HepG2 (cell line): ENCODE results near the gene TMEM39B. TPM values are rescaled to one million over a fixed set of nuclear protein-coding genes. Genes with fewer than 3 reads are reported as not detected.

Source experiments
- ATAC-seq: fragments of 200-7000 bp; cut with Tn5 transposase; 3 replicates; pipeline ENCODE4 v1.9.1; 2020; ENCODE audit warnings: mild to moderate bottlenecking, moderate library complexity
- BruUV-seq: library from RNA; stranded (reverse); fragments of 400-500 nt; replicated peaks from 2 replicates; lab custom pipeline; 2021; lab: Mats Ljungman, UMichigan
- CTCF ChIA-PET: fragments of 300-600 bp; formaldehyde crosslinking; extraction: SDS; loops from one replicate; lab custom pipeline; 2021; ENCODE audit warnings: low total read pairs, inconsistent platforms, low intra/inter-chr PET ratio; lab: Yijun Ruan, JAX
- POLR2A ChIA-PET: fragments of 350-600 bp; sonication (Branson Sonifier 250); formaldehyde crosslinking; loops from one replicate; lab custom pipeline; 2020; ENCODE audit warnings: antibody characterized with exemption, inconsistent platforms; lab: Yijun Ruan, JAX
- DNase-seq: peaks from one replicate; pipeline ENCODE4 v3.0.0-alpha.2; 2015; ENCODE audit warnings: low spot score
- FAIRE-seq: peaks from 3 replicates; lab custom pipeline; 2011; peaks lifted over from hg19 to GRCh38; lab: Jason Lieb, UNC
- H2AFZ ChIP-seq: one replicate; pipeline ENCODE4 v1.6.1; 2011; ENCODE audit warnings: low read length, inconsistent platforms
- H3K27ac ChIP-seq: fragments of 300-600 bp; 3 replicates; pipeline ENCODE4 v1.8.0; 2011; ENCODE audit warnings: mixed run types, mild to moderate bottlenecking, mixed read lengths, low read length, inconsistent platforms; ENCODE audit not compliant: insufficient read depth; ENCODE audit errors: extremely low read length
- H3K27me3 ChIP-seq, 2 experiments: fragments of 200-600 bp in 1 of 2; 2 replicates in 1 of 2; 3 replicates in 1 of 2; pipeline versions ENCODE4 v1.6.0 to v1.8.0; 2011; ENCODE audit warnings: low read length in 2 of 2, mild to moderate bottlenecking in 2 of 2, moderate library complexity in 2 of 2, inconsistent platforms in 1 of 2; ENCODE audit not compliant: insufficient read depth in 2 of 2, control insufficient read depth in 1 of 2
- H3K36me3 ChIP-seq, 2 experiments: fragments of 200-600 bp in 1 of 2; replicated peaks in 1 of 2; 2 replicates in 1 of 2; 3 replicates in 1 of 2; pipeline versions ENCODE4 v1.5.1 to v1.8.0; 2011; ENCODE audit warnings: low read length in 2 of 2, inconsistent platforms in 1 of 2; ENCODE audit not compliant: insufficient read depth in 2 of 2, control insufficient read depth in 1 of 2
- H3K4me1 ChIP-seq: 2 replicates; pipeline ENCODE4 v1.5.1; 2012; ENCODE audit warnings: low read length, inconsistent platforms; ENCODE audit not compliant: insufficient read depth
- H3K4me2 ChIP-seq: 2 replicates; pipeline ENCODE4 v1.6.0; 2011; ENCODE audit warnings: low read depth, low read length, inconsistent platforms
- H3K4me3 ChIP-seq, 3 experiments: fragments of 200-600 bp in 1 of 3; sonication (generic), shearing (Covaris generic) in 1 of 3; replicated peaks in 1 of 3; 2 replicates each; pipeline ENCODE4 v1.5.1; 2011 to 2016; ENCODE audit warnings: low read length in 3 of 3, inconsistent platforms in 2 of 3, low read depth in 2 of 3, mild to moderate bottlenecking in 2 of 3, control low read depth in 1 of 3, mixed read lengths in 1 of 3; ENCODE audit not compliant: insufficient read depth in 1 of 3
- H3K79me2 ChIP-seq: one replicate; pipeline ENCODE4 v1.6.1; 2011; ENCODE audit warnings: low read length, inconsistent platforms; ENCODE audit not compliant: insufficient read depth
- H3K9ac ChIP-seq: 2 replicates; pipeline ENCODE4 v1.6.0; 2011; ENCODE audit warnings: mild to moderate bottlenecking, low read depth, low read length, inconsistent platforms; ENCODE audit not compliant: insufficient read depth
- H3K9me3 ChIP-seq: 2 replicates; pipeline ENCODE4 v1.5.1; 2012; ENCODE audit warnings: mild to moderate bottlenecking, low read length
- H4K20me1 ChIP-seq: 2 replicates; pipeline ENCODE4 v1.6.0; 2011; ENCODE audit warnings: inconsistent platforms, mild to moderate bottlenecking, low read length, moderate library complexity; ENCODE audit not compliant: insufficient read depth
- ATF1 ChIP-seq: IDR thresholded peaks from 2 replicates; pipeline ENCODE4 v1.6.1; 2016; ENCODE audit warnings: mild to moderate bottlenecking, control low read depth
- ATF3 ChIP-seq: sonication (generic); formaldehyde crosslinking; IDR thresholded peaks from 2 replicates; pipeline ENCODE4 v1.4.0; 2020; ENCODE audit warnings: missing genetic modification reagents
- FOSL1 ChIP-seq: sonication (generic); formaldehyde crosslinking; IDR thresholded peaks from 2 replicates; pipeline ENCODE4 v1.9.0; 2021; ENCODE audit warnings: missing genetic modification reagents, borderline replicate concordance
- FOSL2 ChIP-seq: sonication (generic); formaldehyde crosslinking; IDR thresholded peaks from 2 replicates; pipeline ENCODE4 v1.4.0; 2020; ENCODE audit warnings: missing genetic modification reagents
- FOXM1 ChIP-seq: sonication (generic); formaldehyde crosslinking; IDR thresholded peaks from 2 replicates; pipeline ENCODE4 v1.5.0; 2020; ENCODE audit warnings: missing genetic modification reagents
- GABPB1 ChIP-seq: IDR thresholded peaks from 2 replicates; pipeline ENCODE4 v1.6.1; 2016; ENCODE audit warnings: mild to moderate bottlenecking, missing genetic modification reagents, moderate library complexity, missing compliant biosample characterization
- HHEX ChIP-seq: IDR thresholded peaks from 2 replicates; pipeline ENCODE4 v1.6.1; 2016; ENCODE audit warnings: control low read depth
- HMG20A ChIP-seq: IDR thresholded peaks from 2 replicates; pipeline ENCODE4 v1.6.1; 2016; ENCODE audit warnings: borderline replicate concordance
- HOXD1 ChIP-seq: sonication (generic); formaldehyde crosslinking; IDR thresholded peaks from 2 replicates; pipeline ENCODE4 v1.5.0; 2020; ENCODE audit warnings: missing genetic modification reagents
- MAZ ChIP-seq, 2 experiments: sonication (generic) in 1 of 2; formaldehyde crosslinking in 1 of 2; IDR thresholded peaks; 2 replicates each; pipeline versions ENCODE4 v1.5.0 to v1.6.1; 2012 to 2020; ENCODE audit warnings: low read depth in 2 of 2, mild to moderate bottlenecking in 2 of 2, borderline replicate concordance in 1 of 2, improper control_type of control experiment in 1 of 2, low read length in 1 of 2, missing genetic modification reagents in 1 of 2, moderate library complexity in 1 of 2
- NAIF1 ChIP-seq: sonication (generic); formaldehyde crosslinking; IDR thresholded peaks from 2 replicates; pipeline ENCODE4 v1.5.0; 2020; ENCODE audit warnings: mild to moderate bottlenecking, missing genetic modification reagents, borderline replicate concordance
- REPIN1 ChIP-seq: sonication (generic); formaldehyde crosslinking; IDR thresholded peaks from 2 replicates; pipeline ENCODE4 v1.8.0; 2022; ENCODE audit warnings: missing genetic modification reagents, low read depth, mild to moderate bottlenecking, borderline replicate concordance
- RFXANK ChIP-seq: IDR thresholded peaks from 2 replicates; pipeline ENCODE4 v1.6.1; 2016
- SP4 ChIP-seq: sonication (generic); formaldehyde crosslinking; IDR thresholded peaks from 2 replicates; pipeline ENCODE4 v1.8.1; 2023; ENCODE audit warnings: mild to moderate bottlenecking, missing genetic modification reagents
- TEAD3 ChIP-seq: optimal IDR thresholded peaks from 2 replicates; pipeline ENCODE3; 2016; ENCODE audit warnings: borderline replicate concordance
- TEF ChIP-seq: sonication (generic); formaldehyde crosslinking; IDR thresholded peaks from 2 replicates; pipeline ENCODE4 v1.5.0; 2020; ENCODE audit warnings: missing genetic modification reagents
- ZNF281 ChIP-seq: sonication (generic); formaldehyde crosslinking; IDR thresholded peaks from 2 replicates; pipeline ENCODE4 v1.4.0; 2020; ENCODE audit warnings: missing genetic modification reagents, borderline replicate concordance
- ZNF383 ChIP-seq: sonication (generic); formaldehyde crosslinking; IDR thresholded peaks from 2 replicates; pipeline ENCODE4 v1.4.0; 2020; ENCODE audit warnings: missing genetic modification reagents, mild to moderate bottlenecking, borderline replicate concordance
- ZSCAN12 ChIP-seq: sonication (generic); formaldehyde crosslinking; IDR thresholded peaks from 2 replicates; pipeline ENCODE4 v1.9.0; 2021; ENCODE audit warnings: mild to moderate bottlenecking, missing genetic modification reagents
- ZSCAN21 ChIP-seq: sonication (generic); formaldehyde crosslinking; IDR thresholded peaks from 2 replicates; pipeline ENCODE4 v1.8.0; 2022; ENCODE audit warnings: mild to moderate bottlenecking, missing genetic modification reagents, moderate library complexity, borderline replicate concordance
- WGBS: methylation state at CpG from one replicate; pipeline ENCODE4 v1.1.6; 2017; ENCODE audit warnings: low lambda C conversion rate; 5-methylcytosine and 5-hydroxymethylcytosine counted together
- in situ Hi-C: cut with HindIII; loops from 2 replicates; pipeline ENCODE4 v1.10.0; 2017; ENCODE audit warnings: low pct_unique_long_range_greater_than_20kb; ENCODE audit not compliant: extremely low pct_ligation_motif_present
- intact Hi-C: fragments of 100-400 bp; cut with micrococcal nuclease; formaldehyde crosslinking; loops from one replicate; pipeline ENCODE4 v1.10.0; 2022; ENCODE audit not compliant: unreplicated experiment
- polyA plus RNA-seq, 8 experiments: library from polyadenylated mRNA; depleted of rRNA in 3 of 8; stranded (reverse) in 7 of 8; unstranded in 1 of 8; fragments of >200 nt; fragmentation: Illumina TruSeq in 4 of 8; extraction: Trizol in 4 of 8; gene quantifications; 2 replicates each; pipeline versions ENCODE4 v1.2.1 to v1.2.3, GENCODE V29; 2011 to 2016; ENCODE audit warnings: low read depth in 4 of 8, missing spikeins in 1 of 8, mixed read lengths in 1 of 8; ENCODE audit not compliant: insufficient read depth in 1 of 8
- total RNA-seq, 5 experiments: library from RNA; depleted of rRNA; stranded (reverse); fragments of >200 nt; fragmentation: Illumina TruSeq; extraction: Trizol; gene quantifications; 2 replicates each; pipeline ENCODE4 v1.2.3, GENCODE V29; 2016; ENCODE audit warnings: low read depth in 1 of 5
- TF ChIP-seq, protein P1 (sequence below): IDR thresholded peaks from 2 replicates; pipeline ENCODE4 v1.6.1; 2012; ENCODE audit warnings: low read depth, low read length, improper control_type of control experiment

TMEM39B gene
- total and polyA plus RNA-seq, 2 of the 13 experiments (the other 11 are each of a cell fraction or from before 2014, with no cell fraction given): 4.9 to 10.4 TPM

DNA sequence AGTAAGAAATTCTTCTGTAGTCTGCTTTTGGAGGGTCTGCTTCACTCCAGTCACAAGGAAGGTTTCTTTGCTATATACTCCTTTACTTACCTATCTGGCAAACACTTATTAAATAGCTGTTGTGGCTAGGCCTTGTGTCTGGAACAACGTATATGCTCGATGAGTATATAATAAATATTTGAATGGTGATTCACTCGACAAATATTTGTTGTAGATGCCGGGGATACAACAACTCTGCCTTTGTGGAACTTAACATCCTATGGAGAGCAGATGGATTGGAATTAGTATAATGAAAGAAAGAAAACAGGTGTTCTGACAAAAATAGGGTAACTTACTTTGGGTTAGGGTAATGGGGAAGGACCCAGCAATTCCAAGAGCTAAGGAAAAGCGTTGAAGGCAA is 66.2 kb downstream of the TMEM39B start:
- Histone ChIP-seq H3K79me2 (peaks cover 84% of the 10 kb centered on the region), H3K4me2 (no peak overlapping the region), H3K27ac (no peak overlapping the region), H3K27me3 (no peaks in the 10 kb centered on the region), H2AFZ (no peak overlapping the region), H4K20me1 (peaks cover 40% of the 10 kb centered on the region), H3K36me3 (0 out of 5 replicates have a peak, but pooled peaks cover 0 to 2% of the 10 kb centered on the region in 2 experiments), H3K4me3 (no peak overlapping the region), H3K9ac (no peak overlapping the region), H3K9me3 (no peaks in the 10 kb centered on the region), H3K4me1 (peaks cover 38% of the 10 kb centered on the region)
- CTCF ChIA-PET: no interaction called here
- ATAC-seq (peak; percentile 60; the same call in 1 of the 3 replicates), FAIRE-seq (no peak), DNase-seq (peak; percentile 57)
- intact Hi-C loops (no loop called here), in situ Hi-C loops (no loop called here)
- no TSS peak for BruUV-seq
- 28% methylated on average over 5 of the region's 5 CpGs for WGBS
- POLR2A ChIA-PET: interaction anchor here (1.0 kb wide), 1 partner anchor 66 kb away, joined by 3 read pairs; the partner anchor contains the start of gene TMEM39B
- TF ChIP-seq HMG20A (CRISPR knock-in tag) (no peak), ZNF281 (CRISPR knock-in tag) (no peak), ZNF383 (no peak), ZSCAN21 (CRISPR knock-in tag) (no peak), TEAD3 (CRISPR knock-in tag) (peak; percentile 29), HHEX (CRISPR knock-in tag) (no peak), ZSCAN12 (no peak), HOXD1 (CRISPR knock-in tag) (no peak), ATF1 (CRISPR knock-in tag) (no peak), MAZ (IDR thresholded peaks at IDR 0.05; ENCODE audit: borderline replicate concordance, low read depth, low read length) (no peak), MAZ (CRISPR knock-in tag; IDR thresholded peaks at IDR 0.05; ENCODE audit: low read depth) (no peak), FOSL2 (peak; percentile 56; the same call in 1 of the 2 replicates), SP4 (no peak), FOXM1 (CRISPR knock-in tag) (no peak), REPIN1 (CRISPR knock-in tag) (no peak), FOSL1 (CRISPR knock-in tag) (peak; percentile 58; the same call in 1 of the 2 replicates), ATF3 (CRISPR knock-in tag) (no peak), RFXANK (CRISPR knock-in tag) (no peak), GABPB1 (CRISPR knock-in tag) (no peak), TEF (CRISPR knock-in tag) (no peak), NAIF1 (no peak)
- TF ChIP-seq, protein P1, sequence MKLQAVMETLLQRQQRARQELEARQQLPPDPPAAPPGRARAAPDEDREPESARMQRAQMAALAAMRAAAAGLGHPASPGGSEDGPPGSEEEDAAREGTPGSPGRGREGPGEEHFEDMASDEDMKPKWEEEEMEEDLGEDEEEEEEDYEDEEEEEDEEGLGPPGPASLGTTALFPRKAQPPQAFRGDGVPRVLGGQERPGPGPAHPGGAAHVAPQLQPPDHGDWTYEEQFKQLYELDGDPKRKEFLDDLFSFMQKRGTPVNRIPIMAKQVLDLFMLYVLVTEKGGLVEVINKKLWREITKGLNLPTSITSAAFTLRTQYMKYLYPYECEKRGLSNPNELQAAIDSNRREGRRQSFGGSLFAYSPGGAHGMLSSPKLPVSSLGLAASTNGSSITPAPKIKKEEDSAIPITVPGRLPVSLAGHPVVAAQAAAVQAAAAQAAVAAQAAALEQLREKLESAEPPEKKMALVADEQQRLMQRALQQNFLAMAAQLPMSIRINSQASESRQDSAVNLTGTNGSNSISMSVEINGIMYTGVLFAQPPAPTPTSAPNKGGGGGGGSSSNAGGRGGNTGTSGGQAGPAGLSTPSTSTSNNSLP: 0 out of 2 replicates have a peak, but pooled peaks have one; percentile 23
